ENCODE results near the gene PARP4. TPM values are rescaled to one million over a fixed set of nuclear protein-coding genes. Genes with fewer than 3 reads are reported as not detected.
"Not testable (repeated sequence)": the region's sequence is repeated elsewhere in the genome, so short reads cannot be mapped to it uniquely, and the experiment has no call there.

The PARP4 gene
- total RNA-seq, 2 donors from 2014 or later, result 28.3 to 48.8 TPM

DNA sequence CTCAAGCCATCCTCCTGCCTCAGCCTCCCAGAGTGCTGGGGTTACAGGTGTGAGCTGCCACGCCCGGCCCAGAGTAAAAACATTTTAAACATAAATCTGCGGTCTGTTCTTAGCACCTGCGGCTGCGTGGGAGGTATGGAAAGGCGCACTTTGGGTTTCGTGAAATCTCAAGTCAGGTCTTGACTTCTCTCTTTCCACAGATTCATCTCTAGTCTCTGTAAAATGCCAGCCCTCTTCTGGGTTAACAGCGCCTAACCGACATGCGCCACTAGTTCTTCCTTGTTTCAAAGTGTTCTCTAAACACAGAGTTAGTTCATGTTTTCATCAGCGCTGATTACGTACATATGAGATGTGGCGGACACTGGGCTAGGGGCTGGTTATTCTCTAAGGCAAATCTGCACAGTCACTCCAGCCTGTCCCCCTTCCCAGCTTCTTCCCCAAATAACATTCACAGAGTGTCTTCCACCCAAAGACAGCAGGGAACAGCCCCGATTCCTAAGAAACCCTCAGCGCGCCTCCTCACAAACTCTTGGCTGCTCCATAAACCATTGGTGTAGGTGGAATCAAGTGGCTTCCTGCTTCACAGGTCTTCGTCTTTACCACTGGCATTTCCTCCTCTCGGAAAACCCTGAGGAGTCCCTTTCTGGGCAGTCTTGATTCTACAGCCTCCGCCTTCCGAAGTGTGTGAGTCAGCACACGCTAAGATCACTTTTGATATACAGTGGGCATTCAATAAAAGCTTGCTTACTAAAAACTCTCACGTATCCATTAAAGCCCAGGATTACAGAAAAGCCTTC is 1.4 kb downstream of the PARP4 start:
- TF ChIP-seq CTCF (IDR thresholded peaks at IDR 0.05), result no peak
- Histone ChIP-seq H3K27ac (peak overlapping the region; percentile 9 to 83), H3K27me3 (replicated peaks; ENCODE audit: insufficient read depth) (no peaks in the 10 kb centered on the region), H3K9me3 (no peaks in the 10 kb centered on the region), H3K4me3 (peak overlapping the region; percentile 79), H3K36me3 (no peaks in the 10 kb centered on the region), H3K4me1 (ENCODE audit: control insufficient read depth in 1 of 2, low read depth in 2 of 2) (peaks cover 10 to 17% of the 10 kb centered on the region in 2 donors)
- ATAC-seq (ENCODE audit: insufficient number of reproducible peaks, low FRiP score, low read depth) (no peak), DNase-seq (ENCODE audit: low spot score) (no peak)

GRCh38 chr13:24506698-24507335 is 5.8 kb downstream of the PARP4 start:
- no peak overlapping the region for H3K27ac ChIP-seq

GRCh38 chr13:24506283-24506682 is 6.3 kb downstream of the PARP4 start:
- DNase-seq (ENCODE audit: low spot score); H3K36me3 ChIP-seq; ATAC-seq (ENCODE audit: insufficient number of reproducible peaks, low FRiP score, low read depth); H3K9me3 ChIP-seq; H3K4me3 ChIP-seq; H3K27ac ChIP-seq; H3K27me3 ChIP-seq (replicated peaks; ENCODE audit: insufficient read depth): not testable (repeated sequence)
- H3K4me1 ChIP-seq (ENCODE audit: control insufficient read depth in 1 of 2, low read depth in 2 of 2), result peaks cover 9 to 12% of the 10 kb centered on the region in 2 donors

More at GRCh38 chr13:24506698-24507335, 5.8 kb downstream of the PARP4 start:
- Histone ChIP-seq H3K4me3 (no peak overlapping the region), H3K4me1 (ENCODE audit: control insufficient read depth in 1 of 2, low read depth in 2 of 2) (peaks cover 11 to 14% of the 10 kb centered on the region in 2 donors), H3K36me3 (no peaks in the 10 kb centered on the region), H3K9me3 (no peaks in the 10 kb centered on the region), H3K27me3 (replicated peaks; ENCODE audit: insufficient read depth) (no peaks in the 10 kb centered on the region)
- DNase-seq (ENCODE audit: low spot score), result no peak
- ATAC-seq (ENCODE audit: insufficient number of reproducible peaks, low FRiP score, low read depth), result no peak
- TF ChIP-seq CTCF (IDR thresholded peaks at IDR 0.05), result no peak

DNA sequence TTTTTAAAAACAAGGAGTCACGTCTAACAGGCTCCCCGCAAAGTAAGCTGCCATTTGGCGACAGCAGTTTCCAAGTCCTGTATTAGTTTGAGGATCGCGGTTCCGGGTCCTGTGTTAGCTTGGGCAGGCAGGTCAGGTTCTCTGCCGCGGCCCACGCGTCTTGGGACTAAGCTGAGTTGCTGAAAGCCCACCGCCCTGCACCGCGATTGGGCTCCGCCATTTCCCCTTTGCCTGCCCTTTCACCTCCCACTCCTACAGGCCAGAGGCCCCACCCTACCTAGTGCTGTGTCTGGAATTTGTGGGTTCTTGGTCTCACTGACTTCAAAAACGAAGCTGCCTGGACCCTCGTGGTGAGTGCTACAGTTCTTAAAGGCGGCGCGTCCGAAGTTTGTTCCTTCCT is 6.8 kb downstream of the PARP4 start:
- no peak for TF ChIP-seq CTCF (IDR thresholded peaks at IDR 0.05)
- ATAC-seq (ENCODE audit: insufficient number of reproducible peaks, low FRiP score, low read depth), result no peak

GRCh38 chr13:24505256-24505655 is 7.3 kb downstream of the PARP4 start:
- no peaks in the 10 kb centered on the region for H3K9me3 ChIP-seq
- TF ChIP-seq CTCF (IDR thresholded peaks at IDR 0.05), result no peak
- H3K36me3 ChIP-seq, result no peaks in the 10 kb centered on the region
- H3K27ac ChIP-seq, result no peak overlapping the region
- no peak for DNase-seq (ENCODE audit: low spot score)
- H3K4me1 ChIP-seq (ENCODE audit: control insufficient read depth in 1 of 2, low read depth in 2 of 2), result peaks cover 4 to 9% of the 10 kb centered on the region in 2 donors
- H3K4me3 ChIP-seq, result no peak overlapping the region
- no peaks in the 10 kb centered on the region for H3K27me3 ChIP-seq (replicated peaks; ENCODE audit: insufficient read depth)
- no peak for ATAC-seq (ENCODE audit: insufficient number of reproducible peaks, low FRiP score, low read depth)

More for the DNA sequence above, 6.8 kb downstream of the PARP4 start:
- no peaks in the 10 kb centered on the region for H3K36me3 ChIP-seq
- H3K27ac ChIP-seq, result no peak overlapping the region
- no peak overlapping the region for H3K4me3 ChIP-seq
- H3K9me3 ChIP-seq, result no peaks in the 10 kb centered on the region
- no peak for DNase-seq (ENCODE audit: low spot score)
- H3K4me1 ChIP-seq (ENCODE audit: control insufficient read depth in 1 of 2, low read depth in 2 of 2), result peaks cover 8 to 11% of the 10 kb centered on the region in 2 donors
- no peaks in the 10 kb centered on the region for H3K27me3 ChIP-seq (replicated peaks; ENCODE audit: insufficient read depth)

Data from thoracic aorta (tissue), 2 donors.